ENCODE results near the gene ALX4. TPM values are rescaled to one million over a fixed set of nuclear protein-coding genes. Genes with fewer than 3 reads are reported as not detected.

Gene ALX4
- 1.8 to 2.2 TPM (median 2.1 TPM) in 5 replicates for total RNA-seq (2022; extraction: Qiagen RNA extraction)

GRCh38 chr11:44309478-44310205, at the start of gene ALX4:
TSS of gene ALX4 (minus strand) at chr11:44310139. CDS start at chr11:44310062, 77 bp downstream.

Other genes starting within 250 kb of the ALX4 start
- gene ACCS, start 243.9 kb downstream of the ALX4 start, total RNA-seq (2022; extraction: Qiagen RNA extraction): 14.6 to 17.9 TPM (median 16.4 TPM) in 5 replicates
- gene EXT2, start 214.5 kb downstream of the ALX4 start, total RNA-seq (2022; extraction: Qiagen RNA extraction): 54.3 to 61.9 TPM (median 58.4 TPM) in 5 replicates

All from A549 treated with Hydrocortisone at 1 μM for 4 hours (cell line).